Sciatic nerve (tissue), 2 donors: ENCODE measurements around the gene PPP6R2. TPM values are rescaled to one million over a fixed set of nuclear protein-coding genes. Genes with fewer than 3 reads are reported as not detected.
"Not testable (repeated sequence)": the region's sequence is repeated elsewhere in the genome, so short reads cannot be mapped to it uniquely, and the experiment has no call there.

ENCODE experiments used
- ATAC-seq: fragments of 200-7000 bp; cut with Tn5 transposase; one replicate; pipeline ENCODE4 v1.9.1; 2020; ENCODE audit warnings: mild to moderate bottlenecking, moderate library complexity
- DNase-seq: peaks from one replicate; pipeline ENCODE4 v3.0.0-alpha.2; 2020; ENCODE audit warnings: low spot score
- intact Hi-C: fragments of 100-400 bp; cut with DNase I; formaldehyde crosslinking; loops from one replicate; pipeline ENCODE4 v1.14.2; 2022
- total RNA-seq: library from RNA; stranded (reverse); fragmentation: NEBNext Ultra II Directional; extraction: Animal tissue kit (Norgen Biotek cat#: 25700); gene quantifications from one replicate; pipeline ENCODE4 v1.2.1, GENCODE V29; 2021
- donor health status: DM: no; HTN: no; CAD: no.
- donor health status: DM: no; HTN: no; CAD: no.

PPP6R2 gene
- total RNA-seq, 1 donor from 2014 or later: 42.1 TPM

GRCh38 chr22:50416996-50417395 lies 73.9 kb downstream of the PPP6R2 start:
- ATAC-seq: no peak
- intact Hi-C loops: no loop called here

GRCh38 chr22:50417411-50418210 lies 74.5 kb downstream of the PPP6R2 start:
- no peak for ATAC-seq
- DNase-seq: no peak
- intact Hi-C loops: no loop called here

More at GRCh38 chr22:50416996-50417395, 73.9 kb downstream of the PPP6R2 start:
- no peak for DNase-seq

GRCh38 chr22:50418624-50419023 lies 75.5 kb downstream of the PPP6R2 start:
- DNase-seq (no peak), ATAC-seq (no peak)
- intact Hi-C loops: no loop called here

- DNase-seq: no peak
- no peak for ATAC-seq
- intact Hi-C loops: no loop called here
These were observed 76.0 kb downstream of the PPP6R2 start for GRCh38 chr22:50419116-50419515.

- no peak for DNase-seq
- ATAC-seq: no peak
- intact Hi-C loops: no loop called here
These were observed 76.9 kb downstream of the PPP6R2 start for GRCh38 chr22:50420015-50420414.

GRCh38 chr22:50420581-50420980 lies 77.5 kb downstream of the PPP6R2 start:
- intact Hi-C loops: no loop called here
- DNase-seq: no peak
- ATAC-seq: no peak

GRCh38 chr22:50422046-50422445 lies 78.9 kb downstream of the PPP6R2 start:
- DNase-seq (no peak), ATAC-seq (no peak)
- intact Hi-C loops: no loop called here

- no peak for ATAC-seq
- intact Hi-C loops: no loop called here
- no peak for DNase-seq
These were observed 80.1 kb downstream of the PPP6R2 start for GRCh38 chr22:50422961-50423815.

- intact Hi-C loops: no loop called here
- no peak for ATAC-seq
- no peak for DNase-seq
These were observed 80.8 kb downstream of the PPP6R2 start for GRCh38 chr22:50423956-50424355.

GRCh38 chr22:50425179-50425916 lies 82.2 kb downstream of the PPP6R2 start:
- no peak for DNase-seq
- intact Hi-C loops: no loop called here
- no peak for ATAC-seq

- DNase-seq (no peak), ATAC-seq (no peak)
- intact Hi-C loops: no loop called here
These were observed 89.2 kb downstream of the PPP6R2 start for GRCh38 chr22:50432131-50432876.

GRCh38 chr22:50432877-50433510 lies 89.9 kb downstream of the PPP6R2 start:
- DNase-seq, ATAC-seq, intact Hi-C loops: not testable (repeated sequence)

GRCh38 chr22:50434849-50435248 lies 91.7 kb downstream of the PPP6R2 start:
- ATAC-seq (no peak), DNase-seq (no peak)
- intact Hi-C loops: no loop called here

- intact Hi-C loops: no loop called here
- ATAC-seq (no peak), DNase-seq (no peak)
These were observed 92.3 kb downstream of the PPP6R2 start for GRCh38 chr22:50435291-50436014.

GRCh38 chr22:50436015-50436830 lies 93.1 kb downstream of the PPP6R2 start:
- intact Hi-C loops: no loop called here
- DNase-seq: no peak
- no peak for ATAC-seq

GRCh38 chr22:50436841-50437341 lies 93.8 kb downstream of the PPP6R2 start:
- intact Hi-C loops: no loop called here
- ATAC-seq: no peak
- no peak for DNase-seq
